Prostate gland (tissue), 2 donors: ENCODE results near the gene TADA1.

Experiments
- CTCF ChIP-seq, 4 experiments: fragments of 200-600 bp in 2 of 4; fragments of 450-650 bp in 2 of 4; sonication (generic) in 2 of 4; IDR thresholded peaks; 1 replicate in 3 of 4; 2 replicates in 1 of 4; pipeline ENCODE4 v1.5.1; 2016 to 2019; ENCODE audit warnings: antibody characterized with exemption in 4 of 4, mild to moderate bottlenecking in 2 of 4, moderate library complexity in 2 of 4
- POLR2A ChIP-seq: fragments of 450-650 bp; IDR thresholded peaks from one replicate; pipeline ENCODE4 v1.6.1; 2016; ENCODE audit warnings: antibody characterized with exemption, mild to moderate bottlenecking
- POLR2AphosphoS5 ChIP-seq: sonication (generic); formaldehyde crosslinking; IDR thresholded peaks from one replicate; pipeline ENCODE4 v1.6.1; 2017; ENCODE audit warnings: antibody characterized with exemption

- TF ChIP-seq POLR2AphosphoS5 (no peak), CTCF (IDR thresholded peaks at IDR 0.05) (no peak), POLR2A (no peak)
Observed at GRCh38 chr1:166855558-166855957, 20.5 kb downstream of the TADA1 start.
